ENCODE data around the gene GPATCH3.
"Not testable (repeated sequence)": the region's sequence is repeated elsewhere in the genome, so short reads cannot be mapped to it uniquely, and the experiment has no call there.

Gene GPATCH3

DNA sequence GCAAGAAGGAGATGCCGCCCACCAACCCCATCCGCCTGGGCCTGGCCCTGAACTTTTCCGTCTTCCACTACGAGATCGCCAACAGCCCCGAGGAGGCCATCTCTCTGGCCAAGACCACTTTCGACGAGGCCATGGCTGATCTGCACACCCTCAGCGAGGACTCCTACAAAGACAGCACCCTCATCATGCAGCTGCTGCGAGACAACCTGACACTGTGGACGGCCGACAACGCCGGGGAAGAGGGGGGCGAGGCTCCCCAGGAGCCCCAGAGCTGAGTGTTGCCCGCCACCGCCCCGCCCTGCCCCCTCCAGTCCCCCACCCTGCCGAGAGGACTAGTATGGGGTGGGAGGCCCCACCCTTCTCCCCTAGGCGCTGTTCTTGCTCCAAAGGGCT is 36.6 kb downstream of the GPATCH3 start:
- DNase-seq (ENCODE audit: low read depth): no peak

DNA sequence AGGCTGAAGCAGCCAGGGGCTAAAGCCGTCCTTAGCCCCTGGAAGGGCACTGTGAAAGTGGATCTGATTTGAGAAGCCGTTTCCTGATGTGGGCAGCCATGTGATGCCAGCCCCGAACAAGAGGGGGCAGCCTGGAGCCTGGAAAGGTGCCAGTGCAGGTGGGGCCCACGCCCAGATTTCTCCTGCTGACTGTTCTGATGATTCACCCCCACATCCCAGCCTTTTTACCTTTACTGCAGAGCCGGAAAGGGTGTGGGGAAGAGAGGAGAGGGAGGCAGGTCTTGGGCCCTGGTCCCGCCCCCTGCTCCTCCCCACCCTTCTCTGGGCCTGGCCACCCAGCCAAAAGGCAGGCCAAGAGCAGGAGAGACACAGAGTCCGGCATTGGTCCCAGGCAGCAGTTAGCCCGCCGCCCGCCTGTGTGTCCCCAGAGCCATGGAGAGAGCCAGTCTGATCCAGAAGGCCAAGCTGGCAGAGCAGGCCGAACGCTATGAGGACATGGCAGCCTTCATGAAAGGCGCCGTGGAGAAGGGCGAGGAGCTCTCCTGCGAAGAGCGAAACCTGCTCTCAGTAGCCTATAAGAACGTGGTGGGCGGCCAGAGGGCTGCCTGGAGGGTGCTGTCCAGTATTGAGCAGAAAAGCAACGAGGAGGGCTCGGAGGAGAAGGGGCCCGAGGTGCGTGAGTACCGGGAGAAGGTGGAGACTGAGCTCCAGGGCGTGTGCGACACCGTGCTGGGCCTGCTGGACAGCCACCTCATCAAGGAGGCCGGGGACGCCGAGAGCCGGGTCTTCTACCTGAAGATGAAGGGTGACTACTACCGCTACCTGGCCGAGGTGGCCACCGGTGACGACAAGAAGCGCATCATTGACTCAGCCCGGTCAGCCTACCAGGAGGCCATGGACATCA is 37.2 kb downstream of the GPATCH3 start, which contains the start of gene SFN:
SFN (plus strand) TSS at position 369 of the 904 bp plus-strand sequence; CDS start at position 433, 64 bp downstream.
- DNase-seq (ENCODE audit: low read depth): no peak

DNA sequence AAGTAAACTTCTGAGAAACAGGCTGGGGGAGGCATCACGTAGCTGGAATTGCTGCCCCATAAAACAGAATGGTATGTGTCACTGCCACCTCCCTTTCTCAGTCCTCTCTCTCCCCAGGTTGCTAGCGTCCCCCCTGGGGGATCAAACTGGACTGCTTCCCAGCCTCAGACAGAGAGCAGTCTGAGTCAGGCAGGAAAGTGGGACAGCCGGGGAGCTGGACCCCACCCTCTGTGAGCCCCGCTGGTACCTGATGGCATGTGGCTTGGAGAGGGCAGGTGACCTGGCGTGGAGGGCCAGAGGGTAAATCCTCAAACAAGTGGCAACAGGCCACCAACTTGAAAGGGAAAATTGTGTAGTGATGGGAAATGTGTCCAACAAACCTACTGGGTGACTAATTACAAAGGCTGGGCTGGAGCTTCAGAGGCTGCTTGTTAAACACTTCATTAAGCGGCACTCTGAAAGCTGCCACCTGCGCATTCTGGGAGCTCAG is 38.3 kb downstream of the GPATCH3 start:
- no peak for DNase-seq (ENCODE audit: low read depth)

DNA sequence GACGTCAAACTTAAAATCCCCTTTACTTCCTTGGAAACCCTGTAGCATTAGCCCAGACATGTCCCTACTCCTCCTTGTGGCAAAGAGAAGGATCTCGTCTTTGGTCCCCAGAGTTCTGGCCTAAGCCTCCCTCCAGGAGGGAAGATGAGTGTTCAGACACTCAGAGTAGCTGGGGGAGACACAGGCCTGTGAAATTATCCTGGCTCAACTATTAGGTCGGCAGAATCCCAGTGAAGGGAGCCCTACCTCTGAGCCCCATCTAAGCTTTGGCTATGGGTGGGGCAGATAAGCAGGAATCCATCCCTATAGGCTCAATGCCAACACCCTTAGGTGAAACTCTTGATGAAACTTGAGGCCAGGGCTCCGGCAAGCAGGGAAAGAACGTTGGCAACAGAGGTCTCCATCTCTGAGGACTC is 39.0 kb downstream of the GPATCH3 start:
- no peak for DNase-seq (ENCODE audit: low read depth)

DNA sequence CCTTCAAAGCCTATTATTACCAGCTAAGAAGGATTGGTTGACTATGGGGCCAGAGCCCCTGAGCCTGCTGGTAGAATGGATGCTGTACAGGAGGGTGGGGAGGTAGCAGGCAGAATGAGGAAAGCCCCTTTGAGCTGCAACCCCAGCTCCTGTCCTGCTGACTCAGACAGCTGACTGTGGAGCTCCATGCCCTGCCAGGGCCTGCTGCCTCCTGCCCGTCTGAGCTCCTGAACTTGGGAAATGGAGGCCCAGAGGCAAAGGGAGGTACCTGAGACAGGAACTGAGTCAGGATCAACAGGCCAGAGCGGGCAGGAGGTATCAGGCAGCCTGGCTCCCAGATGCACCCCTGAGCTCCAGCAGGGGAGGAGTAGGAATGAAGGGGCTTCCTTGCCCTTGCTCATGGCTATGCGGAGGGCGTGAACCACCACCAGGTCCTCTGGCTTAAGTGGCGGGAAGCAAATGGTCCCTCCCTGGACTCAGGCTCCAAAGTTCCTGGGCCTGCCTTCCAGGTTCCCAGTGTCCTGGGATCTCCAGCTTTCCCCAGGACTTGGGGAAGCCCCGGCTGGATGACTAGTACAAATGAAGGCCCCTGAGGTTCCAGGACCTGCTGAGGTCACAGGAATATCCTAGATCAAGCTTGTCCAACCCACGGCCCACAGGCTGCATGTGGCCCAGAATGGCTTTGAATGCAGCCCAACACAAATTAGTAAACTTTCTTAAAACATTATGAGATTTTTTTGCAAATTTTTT is 41.2 kb downstream of the GPATCH3 start:
- DNase-seq (ENCODE audit: low read depth): no peak

DNA sequence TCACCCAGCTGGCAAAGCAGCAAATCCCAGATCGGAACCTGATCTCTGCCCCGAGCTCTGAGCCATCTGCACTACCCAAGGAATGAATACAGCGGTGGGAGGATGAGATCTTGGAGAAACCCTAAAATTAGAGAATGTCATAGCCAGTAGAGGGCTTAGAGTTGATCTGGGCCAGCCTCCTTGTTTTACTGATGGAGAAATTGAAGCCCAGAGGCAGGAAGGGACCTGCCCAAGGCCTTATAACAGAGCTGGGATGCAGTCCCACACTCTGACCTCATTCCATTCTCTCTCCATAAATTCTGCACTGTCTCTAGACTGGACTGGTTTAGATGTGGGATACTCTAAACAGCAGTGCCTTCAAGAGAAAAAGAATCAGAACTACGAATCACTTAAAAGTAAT is 42.1 kb downstream of the GPATCH3 start:
- no peak for DNase-seq (ENCODE audit: low read depth)

DNA sequence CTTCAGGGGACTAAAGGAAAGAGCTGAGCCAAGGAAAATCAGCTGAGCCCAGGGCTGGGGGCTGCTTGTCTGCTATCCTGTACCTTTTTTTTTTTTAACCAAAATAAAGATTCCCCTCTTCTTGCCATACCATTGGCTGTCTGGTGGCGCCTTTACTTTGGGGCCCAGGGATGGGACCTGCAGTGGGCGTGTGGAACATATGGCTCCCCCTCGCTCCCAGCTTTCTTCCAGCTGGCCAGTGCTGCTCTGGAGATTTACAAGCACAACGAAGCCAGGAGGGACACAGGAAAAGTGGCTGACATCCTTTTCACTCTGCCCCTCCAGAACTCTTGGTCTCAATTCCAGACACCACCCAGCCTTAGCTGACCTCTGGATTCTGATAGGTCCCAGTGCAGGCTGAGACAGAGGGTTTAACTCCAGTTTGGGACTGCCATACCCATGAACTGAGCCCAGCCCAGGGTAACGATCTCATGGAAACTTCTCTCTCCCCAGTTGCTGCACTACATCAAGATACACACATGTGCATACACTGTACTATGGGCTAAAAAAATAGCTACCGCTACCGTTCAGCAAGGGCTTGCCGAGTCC is 42.7 kb downstream of the GPATCH3 start:
- DNase-seq (ENCODE audit: low read depth): no peak

DNA sequence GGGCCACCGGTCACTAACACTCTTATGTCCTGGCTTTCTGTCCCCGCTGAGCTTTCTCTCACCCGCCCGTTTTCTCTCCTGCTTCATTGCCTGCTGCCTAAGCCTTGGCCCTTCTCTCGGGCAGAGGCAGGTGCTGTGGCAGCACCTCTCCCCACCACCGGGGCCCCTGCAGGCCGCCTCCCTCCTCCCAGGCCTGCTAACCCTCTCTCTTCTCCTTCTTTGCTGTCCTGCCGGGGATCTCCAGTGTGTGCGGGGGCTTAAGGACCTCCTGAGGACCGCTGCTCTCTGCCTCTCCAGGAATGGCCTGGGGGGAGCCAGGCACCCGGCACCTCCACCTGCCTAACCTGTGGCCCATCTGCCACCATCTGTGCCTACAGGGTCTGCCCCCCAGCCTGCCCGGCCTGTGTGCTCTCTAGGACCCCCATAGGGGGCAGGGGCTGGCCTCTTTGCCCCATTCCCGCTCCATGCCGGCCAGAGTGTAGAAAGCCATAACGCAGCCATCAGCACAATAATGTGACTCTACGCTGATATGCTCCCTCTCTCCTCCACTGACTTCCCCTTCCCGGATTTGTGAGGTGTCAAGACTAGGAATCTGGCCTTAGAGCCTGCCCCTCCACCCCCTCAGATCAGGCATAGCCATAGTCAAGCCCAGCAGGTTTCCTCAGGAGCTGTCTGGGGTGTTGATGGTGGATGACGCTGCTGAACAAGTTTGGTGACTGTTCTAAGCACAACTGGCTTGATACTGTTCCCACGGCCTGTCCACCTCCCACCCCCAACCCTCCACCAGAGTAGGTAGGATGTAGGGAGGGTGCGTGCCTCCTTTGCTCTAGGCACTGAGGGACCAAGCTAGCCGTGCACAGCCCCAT is 43.4 kb downstream of the GPATCH3 start:
- DNase-seq (ENCODE audit: low read depth): no peak

DNA sequence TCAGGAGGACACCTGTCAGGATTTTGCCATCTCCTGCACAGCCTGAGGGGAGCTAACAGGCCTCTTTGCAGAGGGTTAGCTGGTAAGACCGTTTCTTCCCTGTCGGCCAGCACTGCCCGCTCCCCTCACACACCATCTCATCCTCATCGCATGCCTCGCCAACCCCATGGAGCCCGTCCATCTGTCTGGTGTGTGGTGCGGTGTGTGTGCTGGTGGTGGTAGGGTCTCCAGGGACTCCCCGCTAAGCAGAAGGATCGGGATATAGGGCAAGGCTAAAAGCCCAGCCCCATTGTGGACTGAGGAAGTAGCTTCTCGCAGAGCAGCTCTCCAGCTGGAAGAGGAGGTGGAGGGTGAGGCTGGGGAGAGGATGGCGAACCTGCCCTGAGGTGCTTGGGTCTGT is 44.1 kb downstream of the GPATCH3 start:
- no peak for DNase-seq (ENCODE audit: low read depth)

DNA sequence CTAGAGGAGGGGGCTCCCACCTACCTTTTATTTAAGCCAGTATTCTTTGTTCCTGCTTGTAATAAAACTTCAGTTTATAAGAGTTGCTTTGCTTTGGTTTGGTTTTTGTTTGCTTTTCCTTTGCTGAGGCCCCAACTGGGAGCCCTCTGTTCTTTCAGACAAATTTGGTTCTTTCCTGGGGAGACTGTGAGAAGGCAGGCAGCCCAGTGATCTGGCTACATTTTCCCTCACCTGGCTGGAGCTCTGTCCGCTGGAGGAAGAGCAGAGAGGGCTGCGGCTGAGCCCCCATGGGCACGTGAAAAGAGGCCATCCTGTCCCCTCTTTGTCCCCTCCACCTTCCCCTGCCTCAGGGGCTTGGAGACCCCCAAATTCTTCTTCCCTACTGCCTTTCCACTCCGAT is 44.6 kb downstream of the GPATCH3 start:
- DNase-seq (ENCODE audit: low read depth): no peak

DNA sequence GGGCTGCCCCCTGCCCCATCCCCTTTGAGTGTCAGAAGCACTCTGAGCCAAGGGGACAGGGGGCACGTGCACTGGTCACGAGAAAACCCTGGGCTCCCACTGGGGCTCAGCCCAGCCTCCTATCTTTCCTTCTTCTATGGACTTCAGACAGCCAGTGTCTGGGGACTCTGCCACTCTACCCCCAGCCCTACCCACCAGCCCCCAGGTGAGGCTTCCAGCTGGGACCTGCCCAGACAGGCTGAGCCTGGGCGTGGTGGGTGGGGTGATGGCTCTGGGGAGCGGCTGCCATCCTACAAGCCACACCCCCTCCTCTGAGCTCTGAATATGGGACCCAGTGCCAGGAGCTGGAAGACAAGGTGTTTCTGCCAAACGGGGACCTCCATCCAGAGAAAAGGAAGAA is 45.4 kb downstream of the GPATCH3 start:
- no peak for DNase-seq (ENCODE audit: low read depth)

DNA sequence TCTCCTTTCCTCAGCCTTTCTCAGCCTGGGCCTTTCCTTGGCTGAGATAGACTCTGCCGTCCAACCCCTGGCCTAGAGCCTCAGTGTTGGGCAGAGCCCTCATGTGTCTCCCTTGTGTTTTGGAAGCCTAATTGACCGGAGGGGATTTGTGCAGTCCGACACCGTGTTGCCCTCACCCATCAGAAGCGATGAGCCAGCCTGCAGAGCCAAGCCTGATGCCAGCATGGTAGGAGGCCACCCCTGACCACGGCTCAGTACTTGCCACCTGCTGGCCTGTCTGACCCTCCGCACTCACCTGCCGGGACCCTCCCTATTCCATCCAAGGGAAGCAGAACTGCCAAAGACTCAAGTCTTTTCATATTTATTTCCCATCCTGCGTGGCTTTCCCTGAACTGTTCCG is 46.7 kb downstream of the GPATCH3 start:
- no peak for DNase-seq (ENCODE audit: low read depth)

DNA sequence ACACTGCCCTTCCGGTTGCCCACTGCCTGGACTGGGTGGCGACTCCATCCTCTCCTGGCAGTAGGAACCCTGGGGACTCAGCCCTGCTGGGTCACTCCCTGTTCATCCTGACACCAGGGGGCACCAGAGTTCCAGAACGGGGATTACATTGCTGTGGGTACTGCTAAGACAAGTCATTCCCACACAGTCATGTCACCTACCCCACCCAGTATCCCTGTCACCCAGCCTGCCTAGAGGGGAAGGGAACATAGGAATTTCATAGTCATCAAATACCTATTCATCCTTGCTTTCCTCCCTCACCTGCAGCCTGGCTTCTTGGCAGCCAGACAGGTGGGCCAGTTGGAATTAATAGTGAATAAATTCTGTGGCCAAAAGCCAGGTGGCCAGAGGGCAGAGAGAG is 47.1 kb downstream of the GPATCH3 start:
- DNase-seq (ENCODE audit: low read depth): peak; percentile 64

DNA sequence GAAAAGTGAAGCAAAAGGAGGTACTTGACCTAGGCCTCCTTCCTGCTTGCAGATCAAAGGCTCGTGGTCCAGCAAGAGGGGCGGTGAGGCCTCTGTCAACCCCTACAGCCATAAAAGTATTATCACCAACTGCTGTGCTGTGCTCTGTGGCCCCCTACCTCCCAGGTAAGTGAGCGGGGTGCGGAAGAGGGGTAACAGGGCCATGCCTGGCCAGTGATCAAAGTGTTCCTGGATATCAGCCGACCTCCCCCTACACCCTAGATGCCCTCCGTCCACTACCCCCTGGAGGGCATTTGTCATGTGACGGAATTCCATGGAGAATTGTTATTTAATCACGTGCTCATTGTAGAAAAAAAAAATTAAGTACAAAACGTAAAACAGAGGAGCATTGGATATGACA is 47.6 kb downstream of the GPATCH3 start:
- no peak for DNase-seq (ENCODE audit: low read depth)

DNA sequence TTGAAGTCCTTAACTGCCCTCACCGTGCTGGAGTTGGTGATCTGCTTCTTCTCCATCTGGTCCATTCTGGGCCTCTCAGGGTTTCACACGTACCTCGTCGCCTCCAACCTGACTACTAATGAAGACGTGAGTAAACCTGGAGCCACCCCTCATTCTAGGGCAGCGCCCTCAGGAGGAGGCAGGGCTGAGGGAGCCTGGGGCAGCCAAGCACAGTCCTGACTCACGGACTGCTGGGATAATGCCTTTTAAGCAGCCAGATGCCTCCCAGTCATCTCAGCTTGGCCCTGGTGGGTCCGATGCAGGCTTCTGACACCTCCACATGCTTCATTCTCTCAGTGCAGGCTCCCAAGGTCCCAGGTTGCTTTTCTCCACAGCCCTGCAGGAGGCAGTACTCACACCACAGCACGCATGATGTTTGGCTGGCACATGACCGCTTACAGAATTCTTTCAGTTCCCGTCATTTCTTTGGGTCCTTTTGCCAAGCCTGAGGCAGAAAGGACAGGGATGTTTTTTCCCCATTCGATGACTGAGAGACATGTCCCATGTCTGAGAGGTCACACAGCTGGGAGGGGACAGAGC is 49.1 kb downstream of the GPATCH3 start:
- DNase-seq (ENCODE audit: low read depth): no peak

DNA sequence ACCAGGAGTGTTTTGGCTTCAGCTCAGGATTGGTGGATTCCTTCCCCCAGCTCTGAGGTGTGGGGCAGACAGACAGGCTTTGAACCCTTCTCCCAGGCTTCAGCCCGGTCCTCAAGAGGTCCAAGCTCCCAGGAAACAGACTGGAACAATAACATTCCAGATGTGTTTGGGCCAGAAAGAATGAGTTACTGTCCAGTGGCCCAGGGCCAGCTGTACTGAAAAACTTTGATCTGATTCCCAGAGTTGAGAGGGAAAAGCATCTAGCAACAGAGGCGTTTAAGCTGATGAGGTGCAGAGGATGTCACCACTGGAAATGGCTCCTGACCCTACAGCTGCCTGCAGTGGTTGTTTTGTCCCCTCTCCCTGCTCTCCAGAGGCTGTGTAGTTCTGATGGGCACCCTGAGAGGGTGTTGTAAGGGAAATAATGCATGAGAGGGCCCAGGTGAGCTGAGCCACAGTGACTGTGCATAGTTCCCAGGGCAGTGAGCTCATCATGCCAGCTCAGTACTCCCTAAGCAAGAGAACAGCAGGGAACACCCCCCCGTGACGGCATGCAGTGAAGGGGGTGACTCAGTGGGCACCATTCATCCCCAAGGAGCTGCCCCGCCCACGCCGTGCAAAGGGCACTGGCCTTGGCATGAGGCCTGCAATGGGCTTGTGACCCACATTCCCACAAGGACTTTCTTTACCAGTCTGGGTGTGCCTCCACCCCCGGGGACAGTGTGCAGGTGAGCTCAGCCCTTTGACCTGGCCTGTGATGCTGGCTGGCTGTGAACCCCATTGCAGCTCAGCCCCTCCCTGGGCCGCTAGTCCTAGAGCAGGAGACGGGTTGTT is 51.1 kb downstream of the GPATCH3 start:
- DNase-seq (ENCODE audit: low read depth): no peak

DNA sequence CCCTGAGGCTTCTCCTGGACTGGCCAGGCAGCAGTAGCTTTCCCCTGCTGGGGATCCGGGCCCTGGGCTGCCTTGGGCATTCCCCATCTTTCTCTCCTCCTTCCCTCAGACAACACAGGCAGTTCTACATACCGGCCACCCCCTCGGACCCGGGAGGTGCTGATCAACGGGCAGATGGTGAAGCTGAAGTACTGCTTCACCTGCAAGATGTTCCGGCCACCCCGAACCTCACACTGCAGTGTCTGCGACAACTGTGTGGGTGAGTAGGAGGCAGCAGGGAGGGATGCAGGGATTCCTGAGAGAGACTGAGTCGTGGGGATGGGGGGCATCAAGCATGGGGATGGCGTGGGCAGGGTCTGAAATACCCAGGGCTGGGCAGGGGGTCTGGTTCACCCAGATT is 51.8 kb downstream of the GPATCH3 start:
- DNase-seq (ENCODE audit: low read depth): no peak

DNA sequence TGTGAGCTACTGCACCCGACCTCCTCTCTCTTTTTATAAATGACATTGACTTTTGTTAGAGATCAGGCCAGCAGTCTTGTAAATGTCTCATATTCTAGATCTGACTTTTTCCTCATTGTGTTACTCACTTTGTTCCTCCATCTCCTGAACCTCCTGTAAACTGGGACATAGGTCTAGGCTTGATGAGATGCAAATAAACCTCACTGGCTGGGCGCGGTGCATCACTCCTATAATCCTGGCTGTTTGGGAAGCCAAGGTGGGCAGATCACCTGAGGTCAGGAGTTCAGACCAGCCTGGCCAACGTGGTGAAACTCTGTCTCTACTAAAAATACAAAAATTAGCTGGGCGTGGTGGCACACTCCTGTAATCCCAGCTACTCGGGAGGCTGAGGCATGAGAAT is 52.4 kb downstream of the GPATCH3 start:
- not testable (repeated sequence) for DNase-seq (ENCODE audit: low read depth)

DNA sequence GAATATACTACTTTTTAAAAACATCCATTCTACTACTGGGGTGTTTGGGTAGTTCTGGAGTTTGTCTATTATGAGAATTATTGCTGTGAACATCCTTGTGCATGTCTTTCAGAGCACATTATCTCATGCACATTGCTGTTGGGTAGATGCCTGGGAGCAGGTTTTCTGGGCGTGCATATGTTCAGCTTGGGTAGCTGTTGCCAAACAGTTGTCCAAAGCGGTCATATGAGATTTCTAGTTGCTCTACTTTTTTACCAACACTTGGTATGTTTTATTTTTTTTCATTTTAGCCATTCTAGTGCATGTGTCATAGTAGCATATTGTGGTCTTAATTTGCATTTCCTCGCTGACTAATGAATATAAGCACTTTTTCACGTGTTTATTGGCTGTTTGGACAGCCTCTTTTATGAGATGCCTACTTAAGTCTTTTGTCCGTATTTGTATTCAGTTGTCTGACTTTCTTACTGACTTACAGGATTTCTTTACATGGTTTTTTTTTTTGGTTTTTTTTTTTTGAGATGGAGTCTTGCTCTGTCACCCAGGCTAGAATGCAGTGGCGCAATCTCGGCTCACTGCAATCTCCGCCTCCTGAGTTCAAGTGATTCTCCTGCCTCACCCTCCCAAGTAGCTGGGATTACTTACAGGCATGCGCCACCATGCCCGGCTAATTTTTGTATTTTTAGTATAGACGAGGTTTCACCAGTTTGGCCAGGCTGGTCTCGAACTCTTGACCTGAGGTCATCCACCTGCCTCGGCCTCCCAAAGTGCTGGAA is 55.7 kb downstream of the GPATCH3 start:
- DNase-seq (ENCODE audit: low read depth): no peak

Data from stimulated activated CD8-positive, alpha-beta memory T cell treated with anti-CD3 and anti-CD28 coated beads, Interleukin-7, amount 100 ng/mL, for 24 hours (primary cell).